ENCODE data around the gene BTN1A1.

The BTN1A1 gene

GRCh38 chr6:26534681-26535465 lies 34.8 kb downstream of the BTN1A1 start:
- DNase-seq: no peak
- TF ChIP-seq CTCF (IDR thresholded peaks at IDR 0.05; ENCODE audit: low read depth, low read length): no peak
- no peaks in the 10 kb centered on the region for H3K36me3 ChIP-seq
- no peaks in the 10 kb centered on the region for H3K9me3 ChIP-seq (ENCODE audit: severe bottlenecking)
- H3K27me3 ChIP-seq (ENCODE audit: insufficient read depth, low read depth, severe bottlenecking): no peaks in the 10 kb centered on the region
- no peak overlapping the region for H3K4me3 ChIP-seq (ENCODE audit: low read depth, low read length)
- H3K27ac ChIP-seq: no peak overlapping the region

- Histone ChIP-seq H3K27me3 (ENCODE audit: insufficient read depth, low read depth, severe bottlenecking) (no peaks in the 10 kb centered on the region), H3K36me3 (no peaks in the 10 kb centered on the region), H3K9me3 (ENCODE audit: severe bottlenecking) (no peaks in the 10 kb centered on the region), H3K27ac (peak overlapping the region; percentile 82), H3K4me3 (ENCODE audit: low read depth, low read length) (peak overlapping the region; percentile 96)
- TF ChIP-seq CTCF (IDR thresholded peaks at IDR 0.05; ENCODE audit: low read depth, low read length): no peak
- peak; percentile 54 for DNase-seq
These were observed 36.6 kb downstream of the BTN1A1 start for GRCh38 chr6:26536571-26537159.

GRCh38 chr6:26537160-26537845 lies 37.2 kb downstream of the BTN1A1 start:
- Histone ChIP-seq H3K27me3 (ENCODE audit: insufficient read depth, low read depth, severe bottlenecking) (no peaks in the 10 kb centered on the region), H3K4me3 (ENCODE audit: low read depth, low read length) (peak overlapping the region; percentile 96), H3K36me3 (peaks cover under 1% of the 10 kb centered on the region; the same call in 1 of the 2 replicates), H3K9me3 (ENCODE audit: severe bottlenecking) (no peaks in the 10 kb centered on the region), H3K27ac (peak overlapping the region; percentile 82)
- no peak for TF ChIP-seq CTCF (IDR thresholded peaks at IDR 0.05; ENCODE audit: low read depth, low read length)
- DNase-seq: peak; percentile 96

- Histone ChIP-seq H3K36me3 (peaks cover 5% of the 10 kb centered on the region; the same call in 1 of the 2 replicates), H3K9me3 (ENCODE audit: severe bottlenecking) (no peaks in the 10 kb centered on the region), H3K27ac (peak within 1 kb of the TSS; percentile 82), H3K4me3 (ENCODE audit: low read depth, low read length) (peak within 1 kb of the TSS; percentile 96), H3K27me3 (ENCODE audit: insufficient read depth, low read depth, severe bottlenecking) (no peaks in the 10 kb centered on the region)
- DNase-seq: peak; percentile 94
- TF ChIP-seq CTCF (IDR thresholded peaks at IDR 0.05; ENCODE audit: low read depth, low read length): peak; percentile 23; the same call in 1 of the 2 replicates
These were observed 37.9 kb downstream of the BTN1A1 start, which contains the start of gene HMGN4 for GRCh38 chr6:26537846-26538571. Gene HMGN4 (plus strand): TSS chr6:26538366. CDS start chr6:26545207, 6,841 bp downstream.

- Histone ChIP-seq H3K27ac (peak overlapping the region; percentile 82), H3K36me3 (peaks cover 5% of the 10 kb centered on the region; the same call in 1 of the 2 replicates), H3K9me3 (ENCODE audit: severe bottlenecking) (no peaks in the 10 kb centered on the region), H3K4me3 (ENCODE audit: low read depth, low read length) (peak overlapping the region; percentile 96), H3K27me3 (ENCODE audit: insufficient read depth, low read depth, severe bottlenecking) (no peaks in the 10 kb centered on the region)
- no peak for TF ChIP-seq CTCF (IDR thresholded peaks at IDR 0.05; ENCODE audit: low read depth, low read length)
- peak; percentile 67 for DNase-seq
These were observed 38.4 kb downstream of the BTN1A1 start for GRCh38 chr6:26538572-26538902.

All from WERI-Rb-1 (cell line).